Measurements from ENCODE around the gene CNN2. TPM values are rescaled to one million over a fixed set of nuclear protein-coding genes. Genes with fewer than 3 reads are reported as not detected.
A peak's percentile ranks its signal among the peaks of the same experiment; 100 is the strongest.
"Not testable (repeated sequence)": the region's sequence is repeated elsewhere in the genome, so short reads cannot be mapped to it uniquely, and the experiment has no call there.

CNN2 gene
- total RNA-seq, 1 experiment from 2014 or later = 524 TPM

DNA sequence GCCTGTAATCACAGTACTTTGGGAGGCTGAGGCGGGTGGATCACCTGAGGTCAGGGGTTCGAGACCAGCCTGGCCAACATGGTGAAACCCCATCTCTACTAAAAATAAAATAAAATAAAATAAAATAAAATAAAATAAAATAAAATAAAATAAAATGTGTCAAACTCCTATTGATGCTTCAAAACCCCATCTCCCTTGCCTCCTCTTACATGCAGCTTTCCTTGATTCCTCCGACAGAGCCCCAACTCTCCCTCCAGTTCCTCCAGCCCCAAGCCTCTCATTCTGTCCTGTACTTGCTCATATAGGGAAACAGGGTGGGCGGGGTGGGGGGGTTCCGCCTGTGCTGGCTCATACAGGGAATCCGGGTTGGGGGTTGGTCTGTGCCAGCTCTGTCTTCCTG lies 1.3 kb upstream of the CNN2 start:
- H3K27me3 ChIP-seq (ENCODE audit: insufficient read depth, low read length); H3K9me3 ChIP-seq (ENCODE audit: control insufficient read depth, low read depth, low read length): not testable (repeated sequence)
- no CpG with 5 or more reads among the region's 6 CpGs for WGBS (ENCODE audit: extremely low coverage, insufficient read length, low lambda C conversion rate)

More for the DNA sequence above, 1.3 kb upstream of the CNN2 start:
- not testable (repeated sequence) for H3T11ph ChIP-seq (ENCODE audit: low read length); H3K4me1 ChIP-seq (ENCODE audit: insufficient read depth, low read length); H3K18ac ChIP-seq (ENCODE audit: insufficient read length, low read depth, low read length); H3K9ac ChIP-seq (ENCODE audit: extremely low read depth, insufficient read length, low read length); H4K8ac ChIP-seq (replicated peaks; ENCODE audit: insufficient read length, low read depth, low read length); H3K27me3 Mint-ChIP-seq (ENCODE audit: low read depth); H3K36me3 Mint-ChIP-seq (ENCODE audit: insufficient read depth in 1 of 3, low read depth in 3 of 3); H4K91ac ChIP-seq (ENCODE audit: insufficient read length, low read depth, low read length); H3K14ac ChIP-seq (ENCODE audit: insufficient read depth, low read length); H4K5ac ChIP-seq (ENCODE audit: insufficient read length, low read depth, low read length); H2AK5ac ChIP-seq (ENCODE audit: insufficient read length, low read length); DNase-seq; H2BK15ac ChIP-seq (ENCODE audit: low read depth, low read length); H3K23ac ChIP-seq (ENCODE audit: insufficient read length, low read depth, low read length); H3K9me3 Mint-ChIP-seq; H3K56ac ChIP-seq (ENCODE audit: insufficient read length, low read depth, low read length); H3K79me1 ChIP-seq (ENCODE audit: insufficient read depth, low read depth, low read length, poor library complexity, severe bottlenecking); H3K4ac ChIP-seq (ENCODE audit: low read depth, low read length); H2BK20ac ChIP-seq (ENCODE audit: low read depth, low read length, poor library complexity, severe bottlenecking); H3K4me2 ChIP-seq (ENCODE audit: insufficient read depth, insufficient read length, low read length); H2BK120ac ChIP-seq (ENCODE audit: low read depth, low read length, poor library complexity, severe bottlenecking); H4K20me1 ChIP-seq (ENCODE audit: control insufficient read depth, insufficient read depth, insufficient read length); H2BK12ac ChIP-seq (ENCODE audit: insufficient read length, low read depth, low read length); H3K27ac ChIP-seq (ENCODE audit: insufficient read length, low read depth, low read length); H2BK5ac ChIP-seq (ENCODE audit: insufficient read length, low read length); H2AFZ ChIP-seq (ENCODE audit: low read length)
- H3K79me2 ChIP-seq (ENCODE audit: insufficient read depth, low read length) = peaks cover 19% of the 10 kb centered on the region; the same call in 1 of the 2 replicates
- peak overlapping the region in 2 of 3 experiments; percentile 78 to 83; a peak in 3 of 7 replicates for H3K27ac Mint-ChIP-seq
- peaks cover 21% of the 10 kb centered on the region for H3K23me2 ChIP-seq (ENCODE audit: insufficient read length, low read depth, low read length, poor library complexity, severe bottlenecking)
- peaks cover 4 to 22% of the 10 kb centered on the region in 2 experiments; a peak in 3 of 4 replicates for H3K4me1 Mint-ChIP-seq
- H3K4me3 Mint-ChIP-seq = peak overlapping the region in 1 of 2 experiments; percentile 57; a peak in 2 of 5 replicates

All from H9 (cell line).